Measurements from ENCODE around the gene OR2W3.

The OR2W3 gene

DNA sequence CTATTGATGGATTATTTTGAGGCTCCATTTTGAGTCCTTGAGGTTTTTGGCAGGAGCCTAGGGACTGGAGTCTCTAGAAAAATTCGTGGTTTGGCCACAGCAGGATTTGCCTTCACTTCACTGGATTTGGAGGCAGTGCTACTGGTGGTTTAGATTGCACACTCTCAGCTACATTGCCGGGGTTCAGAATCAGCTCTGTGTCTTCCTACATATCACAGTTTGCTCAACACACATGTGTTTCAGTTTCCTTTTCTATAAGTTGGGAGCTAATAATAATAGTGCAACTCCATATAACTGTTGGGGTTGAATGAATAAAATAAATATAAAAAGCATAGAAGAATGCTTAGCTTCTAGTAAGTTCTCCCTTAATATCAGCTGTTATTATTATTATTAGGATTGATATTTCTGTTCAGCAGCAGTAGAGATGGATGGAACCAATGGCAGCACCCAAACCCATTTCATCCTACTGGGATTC lies at the start of gene OR2W3:
TSS of gene OR2W3 (plus strand) at position 425 of the 475 bp plus-strand sequence. CDS start at position 425, 0 bp downstream.
- H3K36me3 ChIP-seq (ENCODE audit: insufficient read depth, low read depth, low read length), result no peaks in the 10 kb centered on the region
- H3K4me3 ChIP-seq (ENCODE audit: low read length), result no peak within 1 kb of the TSS
- H3K27me3 ChIP-seq (ENCODE audit: insufficient read depth, low read length), result no peaks in the 10 kb centered on the region
- H3K27ac ChIP-seq (ENCODE audit: low read length), result no peak within 1 kb of the TSS
- H3K4me1 ChIP-seq (ENCODE audit: insufficient read depth, low read length), result no peaks in the 10 kb centered on the region
- peaks cover 36% of the 10 kb centered on the region for H3K9me3 ChIP-seq (ENCODE audit: insufficient read depth, low read depth, low read length)
- H3K9ac ChIP-seq (ENCODE audit: low read depth, low read length), result no peak within 1 kb of the TSS

DNA sequence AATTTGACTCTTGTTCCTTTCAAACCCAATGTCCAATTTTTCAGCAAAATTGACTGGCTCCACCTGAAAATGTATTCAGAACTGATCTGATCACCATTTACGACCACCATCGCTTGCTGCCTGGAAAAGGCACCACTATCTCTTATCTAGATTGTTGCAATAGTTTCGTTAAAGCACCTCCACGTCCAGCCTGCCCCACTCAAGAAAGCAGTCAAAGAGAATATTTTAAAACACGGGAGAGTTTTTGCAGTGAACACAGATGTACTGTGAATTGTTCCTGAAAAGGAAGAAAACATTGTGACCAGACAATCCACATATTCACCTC lies 49.7 kb upstream of the OR2W3 start:
- no peaks in the 10 kb centered on the region for H3K36me3 ChIP-seq (ENCODE audit: insufficient read depth, low read depth, low read length)
- H3K27me3 ChIP-seq (ENCODE audit: insufficient read depth, low read length), result no peaks in the 10 kb centered on the region
- H3K27ac ChIP-seq (ENCODE audit: low read length), result no peak overlapping the region
- H3K9me3 ChIP-seq (ENCODE audit: insufficient read depth, low read depth, low read length), result no peaks in the 10 kb centered on the region
- H3K4me1 ChIP-seq (ENCODE audit: insufficient read depth, low read length), result peaks cover 10% of the 10 kb centered on the region; the same call in 1 of the 2 replicates
- no peak overlapping the region for H3K4me3 ChIP-seq (ENCODE audit: low read length)
- H3K9ac ChIP-seq (ENCODE audit: low read depth, low read length), result no peak overlapping the region

DNA sequence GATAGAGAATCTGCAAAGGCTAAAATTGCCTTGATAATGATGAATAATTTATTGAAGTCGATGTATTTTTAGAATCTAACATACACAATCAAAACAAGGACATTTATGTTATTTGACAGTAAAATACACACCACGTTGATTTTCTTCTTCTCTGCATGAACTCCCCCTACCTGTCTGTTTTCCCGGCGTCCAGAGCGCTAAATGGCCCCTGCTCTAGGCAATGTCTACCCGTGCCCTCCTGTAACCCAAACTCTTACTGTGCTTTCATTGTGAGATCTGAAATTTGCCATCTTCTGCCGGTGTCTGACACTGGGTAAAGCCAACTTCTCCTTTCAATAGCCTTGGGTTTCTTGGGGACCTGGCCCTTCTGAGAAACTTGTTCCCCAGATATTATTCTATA lies 47.0 kb upstream of the OR2W3 start:
- no peak overlapping the region for H3K4me3 ChIP-seq (ENCODE audit: low read length)
- no peaks in the 10 kb centered on the region for H3K36me3 ChIP-seq (ENCODE audit: insufficient read depth, low read depth, low read length)
- no peak overlapping the region for H3K27ac ChIP-seq (ENCODE audit: low read length)
- H3K27me3 ChIP-seq (ENCODE audit: insufficient read depth, low read length), result no peaks in the 10 kb centered on the region
- no peaks in the 10 kb centered on the region for H3K9me3 ChIP-seq (ENCODE audit: insufficient read depth, low read depth, low read length)
- no peak overlapping the region for H3K9ac ChIP-seq (ENCODE audit: low read depth, low read length)
- peaks cover 10% of the 10 kb centered on the region; the same call in 1 of the 2 replicates for H3K4me1 ChIP-seq (ENCODE audit: insufficient read depth, low read length)

DNA sequence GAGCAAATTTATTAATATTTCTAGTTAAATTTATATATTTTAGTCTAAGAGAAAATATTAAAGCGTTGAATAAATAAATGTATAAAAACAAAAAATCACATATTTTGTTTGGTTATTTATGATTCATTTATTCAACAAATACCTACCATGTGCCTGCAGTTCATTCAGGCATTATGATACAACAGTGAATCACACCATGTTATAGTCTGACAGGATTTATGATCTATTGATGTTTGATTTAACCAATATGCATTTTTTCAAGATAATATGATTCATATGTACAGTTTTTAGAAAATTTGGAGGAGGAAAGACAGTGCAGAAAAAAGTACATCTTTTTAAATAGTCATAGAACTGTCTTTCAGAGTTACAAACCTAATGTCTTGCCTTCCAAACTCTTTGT lies 45.8 kb upstream of the OR2W3 start:
- Histone ChIP-seq H3K9me3 (ENCODE audit: insufficient read depth, low read depth, low read length) (no peaks in the 10 kb centered on the region), H3K9ac (ENCODE audit: low read depth, low read length) (no peak overlapping the region), H3K4me3 (ENCODE audit: low read length) (no peak overlapping the region), H3K27me3 (ENCODE audit: insufficient read depth, low read length) (no peaks in the 10 kb centered on the region), H3K36me3 (ENCODE audit: insufficient read depth, low read depth, low read length) (no peaks in the 10 kb centered on the region), H3K4me1 (ENCODE audit: insufficient read depth, low read length) (peaks cover 5% of the 10 kb centered on the region; the same call in 1 of the 2 replicates), H3K27ac (ENCODE audit: low read length) (no peak overlapping the region)

DNA sequence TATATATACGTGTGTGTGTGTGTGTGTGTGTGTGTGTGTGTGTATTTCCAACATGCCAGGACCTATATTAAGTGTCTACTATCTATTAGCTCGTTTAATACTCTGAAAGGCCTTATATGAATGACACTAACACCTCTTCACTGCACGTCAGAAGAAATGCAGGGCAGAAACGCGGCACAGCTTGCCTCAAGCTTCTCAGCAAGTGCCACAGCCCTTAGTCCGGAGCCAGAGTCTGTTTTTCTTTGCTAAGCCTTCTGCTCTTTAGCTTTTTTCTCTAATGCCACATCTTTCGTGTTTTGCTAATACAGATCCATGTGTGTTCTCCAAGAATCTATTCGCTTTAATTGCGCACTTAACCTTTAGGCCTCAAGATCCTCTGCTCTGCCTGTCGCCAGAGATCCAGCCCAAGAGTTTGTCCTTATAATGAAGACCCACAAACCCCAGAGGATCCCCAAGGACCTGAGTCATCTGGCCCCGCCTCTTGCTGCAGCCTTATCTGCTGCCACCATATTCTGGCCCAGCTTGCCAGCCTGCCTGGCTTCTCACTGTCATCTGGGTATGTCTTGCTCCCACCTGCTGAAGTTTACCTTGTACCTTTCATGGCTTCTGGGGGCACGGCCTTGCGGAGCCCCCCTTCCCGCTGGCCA lies 40.4 kb upstream of the OR2W3 start:
- Histone ChIP-seq H3K4me3 (ENCODE audit: low read length) (no peak overlapping the region), H3K4me1 (ENCODE audit: insufficient read depth, low read length) (no peaks in the 10 kb centered on the region), H3K27me3 (ENCODE audit: insufficient read depth, low read length) (peaks cover 36% of the 10 kb centered on the region), H3K36me3 (ENCODE audit: insufficient read depth, low read depth, low read length) (no peaks in the 10 kb centered on the region), H3K9me3 (ENCODE audit: insufficient read depth, low read depth, low read length) (no peaks in the 10 kb centered on the region), H3K27ac (ENCODE audit: low read length) (no peak overlapping the region), H3K9ac (ENCODE audit: low read depth, low read length) (no peak overlapping the region)

DNA sequence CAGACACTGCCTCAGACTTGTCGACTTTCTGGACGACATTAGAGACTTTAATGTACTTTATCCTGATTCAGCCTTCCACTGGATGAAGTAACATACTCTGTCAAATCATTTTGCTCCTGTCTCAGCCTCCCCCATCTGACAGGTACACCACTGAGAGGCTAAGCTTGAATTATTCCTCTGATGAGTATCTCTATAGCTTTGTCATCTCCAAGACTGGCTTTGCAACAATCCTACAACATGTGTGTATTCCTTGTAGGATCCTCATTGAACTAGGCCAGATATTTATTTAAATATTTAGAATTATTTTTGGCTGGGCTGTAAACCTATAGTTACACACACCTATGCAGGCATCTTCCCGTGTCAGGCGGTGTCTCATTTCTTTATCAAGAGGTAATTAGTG lies 39.5 kb upstream of the OR2W3 start:
- H3K4me1 ChIP-seq (ENCODE audit: insufficient read depth, low read length), result no peaks in the 10 kb centered on the region

DNA sequence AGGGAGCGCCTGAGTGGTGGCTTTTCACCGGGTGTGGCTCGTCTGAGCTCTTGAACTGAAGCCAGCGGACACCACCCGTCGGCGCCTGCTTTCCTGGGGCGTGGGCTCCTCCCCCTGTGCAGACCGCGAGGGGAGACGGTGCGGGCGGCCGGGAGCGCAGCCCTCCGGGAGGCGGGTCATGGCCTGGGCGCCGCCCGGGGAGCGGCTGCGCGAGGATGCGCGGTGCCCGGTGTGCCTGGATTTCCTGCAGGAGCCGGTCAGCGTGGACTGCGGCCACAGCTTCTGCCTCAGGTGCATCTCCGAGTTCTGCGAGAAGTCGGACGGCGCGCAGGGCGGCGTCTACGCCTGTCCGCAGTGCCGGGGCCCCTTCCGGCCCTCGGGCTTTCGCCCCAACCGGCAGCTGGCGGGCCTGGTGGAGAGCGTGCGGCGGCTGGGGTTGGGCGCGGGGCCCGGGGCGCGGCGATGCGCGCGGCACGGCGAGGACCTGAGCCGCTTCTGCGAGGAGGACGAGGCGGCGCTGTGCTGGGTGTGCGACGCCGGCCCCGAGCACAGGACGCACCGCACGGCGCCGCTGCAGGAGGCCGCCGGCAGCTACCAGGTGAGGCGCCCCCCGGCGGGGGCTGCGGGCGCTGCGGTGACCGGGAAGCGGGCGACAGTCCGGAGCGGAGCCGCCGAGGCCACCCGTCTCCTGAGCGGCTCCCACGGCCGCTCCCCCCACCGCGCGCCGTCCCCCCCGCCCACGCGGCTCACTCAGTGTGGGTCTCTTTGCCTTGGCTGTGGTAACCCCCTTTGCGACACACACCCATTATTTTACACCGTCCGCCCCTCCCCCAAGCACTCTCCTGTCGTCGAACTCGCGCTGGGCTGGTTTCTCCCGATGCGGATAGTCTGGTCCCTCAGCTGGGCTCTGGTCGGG lies 38.1 kb upstream of the OR2W3 start, which contains the start of gene TRIM58:
TSS of gene TRIM58 (plus strand) at position 119 of the 916 bp plus-strand sequence. CDS start at position 179, 60 bp downstream.
- H3K4me3 ChIP-seq (ENCODE audit: low read length), result peak within 1 kb of the TSS; percentile 70
- no peaks in the 10 kb centered on the region for H3K9me3 ChIP-seq (ENCODE audit: insufficient read depth, low read depth, low read length)
- no peak within 1 kb of the TSS for H3K27ac ChIP-seq (ENCODE audit: low read length)
- H3K36me3 ChIP-seq (ENCODE audit: insufficient read depth, low read depth, low read length), result no peaks in the 10 kb centered on the region
- H3K27me3 ChIP-seq (ENCODE audit: insufficient read depth, low read length), result peaks cover 36% of the 10 kb centered on the region
- peak within 1 kb of the TSS; percentile 37; the same call in 1 of the 2 replicates for H3K9ac ChIP-seq (ENCODE audit: low read depth, low read length)
- H3K4me1 ChIP-seq (ENCODE audit: insufficient read depth, low read length), result no peaks in the 10 kb centered on the region

More for the DNA sequence above, 39.5 kb upstream of the OR2W3 start:
- H3K36me3 ChIP-seq (ENCODE audit: insufficient read depth, low read depth, low read length), result no peaks in the 10 kb centered on the region
- no peaks in the 10 kb centered on the region for H3K9me3 ChIP-seq (ENCODE audit: insufficient read depth, low read depth, low read length)
- no peak overlapping the region for H3K27ac ChIP-seq (ENCODE audit: low read length)
- H3K27me3 ChIP-seq (ENCODE audit: insufficient read depth, low read length), result peaks cover 36% of the 10 kb centered on the region
- H3K4me3 ChIP-seq (ENCODE audit: low read length), result no peak overlapping the region
- H3K9ac ChIP-seq (ENCODE audit: low read depth, low read length), result no peak overlapping the region

DNA sequence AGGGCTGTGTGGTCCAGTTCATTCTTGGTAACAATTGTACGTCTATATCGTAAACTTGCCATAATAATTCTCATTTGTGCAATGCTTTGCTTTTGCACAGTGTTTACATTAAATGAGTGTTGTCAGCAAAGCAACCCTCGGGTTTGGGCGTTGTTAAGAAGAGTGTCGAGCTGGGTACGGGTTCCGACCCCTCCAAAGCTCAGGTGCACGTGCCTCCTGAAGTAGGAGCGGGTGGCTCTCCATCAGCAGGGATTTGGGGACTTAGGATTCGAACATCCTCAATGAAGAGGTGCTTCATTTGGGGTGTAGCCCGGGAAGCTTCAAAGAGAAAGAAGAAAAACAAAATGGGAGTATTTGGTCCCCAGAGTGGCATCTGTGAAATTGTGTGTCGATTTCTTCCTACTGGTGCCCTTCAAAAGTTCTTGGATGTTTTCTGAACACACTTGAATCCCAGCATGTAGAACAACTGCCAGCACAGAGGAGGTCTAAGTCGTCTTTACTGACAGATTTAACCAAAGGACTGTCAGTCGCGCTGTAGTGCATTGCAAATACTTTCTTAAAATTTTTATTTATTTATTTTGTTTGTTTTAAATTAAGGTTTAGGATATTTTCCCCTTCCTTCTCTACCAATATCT lies 37.3 kb upstream of the OR2W3 start:
- no peak overlapping the region for H3K9ac ChIP-seq (ENCODE audit: low read depth, low read length)
- no peak overlapping the region for H3K27ac ChIP-seq (ENCODE audit: low read length)
- no peaks in the 10 kb centered on the region for H3K36me3 ChIP-seq (ENCODE audit: insufficient read depth, low read depth, low read length)
- no peaks in the 10 kb centered on the region for H3K9me3 ChIP-seq (ENCODE audit: insufficient read depth, low read depth, low read length)
- H3K4me1 ChIP-seq (ENCODE audit: insufficient read depth, low read length), result no peaks in the 10 kb centered on the region
- peaks cover 36% of the 10 kb centered on the region for H3K27me3 ChIP-seq (ENCODE audit: insufficient read depth, low read length)
- peak overlapping the region; percentile 70; the same call in 1 of the 2 replicates for H3K4me3 ChIP-seq (ENCODE audit: low read length)

DNA sequence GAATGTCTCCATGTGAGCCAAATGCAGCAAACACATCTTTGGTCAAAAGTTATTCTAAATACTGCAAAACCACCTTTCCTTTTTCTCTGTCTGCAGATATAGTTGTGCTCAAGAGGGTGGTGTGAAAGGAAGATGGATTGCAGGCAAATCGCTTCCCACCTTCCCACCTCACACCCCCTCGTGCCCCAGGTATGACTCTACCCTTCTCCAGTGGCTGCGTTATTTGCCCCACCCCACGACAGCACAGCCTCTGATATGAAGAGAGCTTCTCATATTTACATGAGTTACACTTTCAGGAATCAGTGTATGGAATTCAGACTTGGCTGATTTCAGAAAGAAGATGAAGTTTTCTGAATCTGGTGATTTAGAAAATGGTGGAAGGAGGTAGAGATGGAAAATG lies 32.6 kb upstream of the OR2W3 start:
- peaks cover 2% of the 10 kb centered on the region; the same call in 1 of the 2 replicates for H3K9me3 ChIP-seq (ENCODE audit: insufficient read depth, low read depth, low read length)
- H3K27me3 ChIP-seq (ENCODE audit: insufficient read depth, low read length), result peaks cover 14% of the 10 kb centered on the region
- no peak overlapping the region for H3K27ac ChIP-seq (ENCODE audit: low read length)
- no peak overlapping the region for H3K4me3 ChIP-seq (ENCODE audit: low read length)
- no peaks in the 10 kb centered on the region for H3K4me1 ChIP-seq (ENCODE audit: insufficient read depth, low read length)
- H3K36me3 ChIP-seq (ENCODE audit: insufficient read depth, low read depth, low read length), result no peaks in the 10 kb centered on the region
- no peak overlapping the region for H3K9ac ChIP-seq (ENCODE audit: low read depth, low read length)

DNA sequence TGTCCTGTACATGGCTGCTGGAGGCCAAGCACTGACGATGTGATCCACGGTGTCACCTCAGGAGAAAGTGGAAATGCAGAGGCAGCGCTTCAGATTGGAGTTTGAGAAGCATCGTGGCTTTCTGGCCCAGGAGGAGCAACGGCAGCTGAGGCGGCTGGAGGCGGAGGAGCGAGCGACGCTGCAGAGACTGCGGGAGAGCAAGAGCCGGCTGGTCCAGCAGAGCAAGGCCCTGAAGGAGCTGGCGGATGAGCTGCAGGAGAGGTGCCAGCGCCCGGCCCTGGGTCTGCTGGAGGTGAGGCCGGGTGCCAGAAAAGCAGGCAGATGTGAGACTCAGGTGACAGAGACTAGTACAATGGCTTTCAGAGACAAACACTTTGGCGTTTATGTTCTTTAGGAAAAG lies 30.7 kb upstream of the OR2W3 start:
- no peaks in the 10 kb centered on the region for H3K27me3 ChIP-seq (ENCODE audit: insufficient read depth, low read length)
- H3K4me1 ChIP-seq (ENCODE audit: insufficient read depth, low read length), result no peaks in the 10 kb centered on the region
- no peak overlapping the region for H3K4me3 ChIP-seq (ENCODE audit: low read length)
- H3K9ac ChIP-seq (ENCODE audit: low read depth, low read length), result no peak overlapping the region
- no peaks in the 10 kb centered on the region for H3K36me3 ChIP-seq (ENCODE audit: insufficient read depth, low read depth, low read length)
- no peak overlapping the region for H3K27ac ChIP-seq (ENCODE audit: low read length)
- H3K9me3 ChIP-seq (ENCODE audit: insufficient read depth, low read depth, low read length), result peaks cover 7% of the 10 kb centered on the region; the same call in 1 of the 2 replicates

DNA sequence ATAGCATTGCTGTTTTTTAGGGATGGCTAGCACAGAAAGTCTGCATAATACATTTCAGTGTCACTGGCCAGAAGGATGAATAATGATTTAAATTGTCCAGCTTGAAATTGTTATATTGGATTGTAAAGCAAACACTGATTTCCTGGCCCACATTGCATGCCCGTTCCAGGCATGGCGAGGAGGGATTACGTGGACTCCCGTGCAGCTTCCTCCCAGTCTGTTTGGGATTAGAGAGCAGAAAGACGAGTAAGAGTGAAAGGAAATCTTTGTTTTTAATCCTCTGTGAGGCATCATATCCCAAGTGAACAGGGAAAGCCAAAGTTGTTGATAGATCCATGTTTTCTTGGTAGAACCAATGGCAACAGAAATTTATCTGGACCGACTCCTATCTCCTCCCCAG lies 30.0 kb upstream of the OR2W3 start:
- Histone ChIP-seq H3K4me3 (ENCODE audit: low read length) (no peak overlapping the region), H3K27me3 (ENCODE audit: insufficient read depth, low read length) (no peaks in the 10 kb centered on the region), H3K9ac (ENCODE audit: low read depth, low read length) (no peak overlapping the region), H3K4me1 (ENCODE audit: insufficient read depth, low read length) (no peaks in the 10 kb centered on the region), H3K27ac (ENCODE audit: low read length) (no peak overlapping the region), H3K36me3 (ENCODE audit: insufficient read depth, low read depth, low read length) (no peaks in the 10 kb centered on the region), H3K9me3 (ENCODE audit: insufficient read depth, low read depth, low read length) (peaks cover 15% of the 10 kb centered on the region)

All from iPS-20b (cell line).